Keratinocyte (primary cell): ENCODE data around the gene ANKRD42. TPM values are rescaled to one million over a fixed set of nuclear protein-coding genes. Genes with fewer than 3 reads are reported as not detected.

ENCODE experiments used
- DNase-seq: peaks from one replicate; pipeline ENCODE4 v3.0.0-alpha.2; 2011; ENCODE audit warnings: low read depth, missing footprints, low spot score
- FAIRE-seq: peaks from 2 replicates; lab custom pipeline; 2011; peaks lifted over from hg19 to GRCh38; lab: Jason Lieb, UNC
- H2AFZ ChIP-seq: 2 replicates; pipeline ENCODE4 v1.6.0; 2012; ENCODE audit warnings: low read length, control low read depth, inconsistent platforms; ENCODE audit not compliant: control insufficient read depth
- H3K27ac ChIP-seq: 2 replicates; pipeline ENCODE4 v1.5.1; 2011; ENCODE audit warnings: low read length; ENCODE audit not compliant: control insufficient read depth, insufficient read depth
- H3K27me3 ChIP-seq: 3 replicates; pipeline ENCODE4 v1.6.0; 2011; ENCODE audit warnings: low read length; ENCODE audit not compliant: control insufficient read depth, insufficient read depth; ENCODE audit errors: extremely low read depth
- H3K36me3 ChIP-seq, 2 experiments: 2 replicates in 1 of 2; 3 replicates in 1 of 2; pipeline ENCODE4 v1.5.1; 2011; ENCODE audit warnings: low read length in 2 of 2, mild to moderate bottlenecking in 1 of 2; ENCODE audit not compliant: control insufficient read depth in 2 of 2, insufficient read depth in 2 of 2; ENCODE audit errors: extremely low read depth in 1 of 2
- H3K4me1 ChIP-seq: 3 replicates; pipeline ENCODE4 v1.5.1; 2011; ENCODE audit warnings: low read length; ENCODE audit not compliant: control insufficient read depth, insufficient read depth; ENCODE audit errors: extremely low read depth
- H3K4me2 ChIP-seq: 3 replicates; pipeline ENCODE4 v1.6.0; 2011; ENCODE audit warnings: low read depth, low read length; ENCODE audit not compliant: control insufficient read depth, insufficient read depth; ENCODE audit errors: extremely low read depth
- H3K4me3 ChIP-seq, 3 experiments: fragments of 200-600 bp in 1 of 3; sonication (generic) in 1 of 3; 2 replicates in 2 of 3; 3 replicates in 1 of 3; pipeline ENCODE4 v1.5.1; 2011 to 2016; ENCODE audit warnings: low read length in 3 of 3, mild to moderate bottlenecking in 3 of 3, control low read depth in 2 of 3, inconsistent platforms in 1 of 3, low read depth in 1 of 3, mixed read lengths in 1 of 3, mixed run types in 1 of 3, moderate library complexity in 1 of 3; ENCODE audit not compliant: control insufficient read depth in 2 of 3, insufficient read depth in 2 of 3; ENCODE audit errors: extremely low read depth in 1 of 3
- H3K79me2 ChIP-seq: 2 replicates; pipeline ENCODE4 v1.6.0; 2012; ENCODE audit warnings: low read length; ENCODE audit not compliant: control insufficient read depth, insufficient read depth
- H3K9ac ChIP-seq: 3 replicates; pipeline ENCODE4 v1.6.0; 2011; ENCODE audit warnings: low read length; ENCODE audit not compliant: control insufficient read depth, insufficient read depth; ENCODE audit errors: extremely low read depth
- H3K9me1 ChIP-seq: 3 replicates; pipeline ENCODE4 v1.6.0; 2011; ENCODE audit warnings: low read length; ENCODE audit not compliant: control insufficient read depth, insufficient read depth; ENCODE audit errors: extremely low read depth
- H3K9me3 ChIP-seq: 2 replicates; pipeline ENCODE4 v1.5.1; 2012; ENCODE audit warnings: low read depth, low read length; ENCODE audit not compliant: control insufficient read depth
- H4K20me1 ChIP-seq: 3 replicates; pipeline ENCODE4 v1.6.0; 2011; ENCODE audit warnings: low read length; ENCODE audit not compliant: control insufficient read depth, insufficient read depth; ENCODE audit errors: extremely low read depth
- CTCF ChIP-seq, 3 experiments: IDR thresholded peaks in 1 of 3; conservative IDR thresholded peaks in 1 of 3; optimal IDR thresholded peaks in 1 of 3; 2 replicates in 2 of 3; 3 replicates in 1 of 3; pipeline versions ENCODE3 to v1.5.1; 2011; ENCODE audit warnings: low read length in 3 of 3, mild to moderate bottlenecking in 3 of 3, moderate library complexity in 2 of 3, control low read depth in 1 of 3, inconsistent platforms in 1 of 3; ENCODE audit not compliant: insufficient read depth in 2 of 3; ENCODE audit errors: extremely low read depth in 1 of 3
- EZH2 ChIP-seq: IDR thresholded peaks from one replicate; pipeline ENCODE4 v1.6.1; 2012; ENCODE audit warnings: inconsistent platforms, mild to moderate bottlenecking, low read length, moderate library complexity
- dilution Hi-C: fragments of 300-500 bp; cut with MboI; formaldehyde crosslinking; loops from one replicate; pipeline ENCODE4 v1.7.0; 2020; ENCODE audit warnings: low sequenced_read_pairs; ENCODE audit not compliant: extremely low pct_ligation_motif_present
- polyA plus RNA-seq, 5 experiments: library from polyadenylated mRNA; depleted of rRNA in 3 of 5; stranded (reverse) in 3 of 5; stranded (forward) in 1 of 5; unstranded in 1 of 5; fragments of >200 nt; gene quantifications; 1 replicate in 1 of 5; 2 replicates in 3 of 5; 3 replicates in 1 of 5; pipeline versions ENCODE4 v1.2.1 to v1.2.3, GENCODE V29; 2011 to 2012; ENCODE audit warnings: missing spikeins in 2 of 5, low read depth in 1 of 5, low replicate concordance in 1 of 5

The ANKRD42 gene
- polyA plus RNA-seq, 1 donor (not counting 4 experiments of a cell fraction or from before 2014, with no cell fraction given): 11.0 TPM

GRCh38 chr11:83181815-83182214 is 11.7 kb upstream of the ANKRD42 start:
- Histone ChIP-seq H3K9me1 (no peaks in the 10 kb centered on the region), H4K20me1 (no peaks in the 10 kb centered on the region), H3K9ac (no peak overlapping the region), H3K4me1 (no peaks in the 10 kb centered on the region), H3K27me3 (no peaks in the 10 kb centered on the region), H3K4me2 (no peak overlapping the region), H3K4me3 (no peak overlapping the region), H3K36me3 (peaks cover 8 to 17% of the 10 kb centered on the region in 2 experiments), H3K9me3 (no peaks in the 10 kb centered on the region), H3K79me2 (peaks cover 2% of the 10 kb centered on the region), H2AFZ (no peak overlapping the region), H3K27ac (no peak overlapping the region)
- TF ChIP-seq CTCF (optimal IDR thresholded peaks at IDR 0.05 in 1 of 3, IDR thresholded peaks at IDR 0.05 in 1 of 3, conservative IDR thresholded peaks at IDR 0.05 in 1 of 3; ENCODE audit: extremely low read depth in 1 of 3, insufficient read depth in 2 of 3, low read length in 3 of 3) (no peak), EZH2 (no peak)
- FAIRE-seq: no peak
- dilution Hi-C loops: no loop called here
- no peak for DNase-seq

GRCh38 chr11:83185767-83186166 is 7.7 kb upstream of the ANKRD42 start:
- Histone ChIP-seq H4K20me1 (no peaks in the 10 kb centered on the region), H3K4me3 (no peak overlapping the region), H3K4me1 (no peaks in the 10 kb centered on the region), H3K79me2 (no peaks in the 10 kb centered on the region), H3K4me2 (no peak overlapping the region), H2AFZ (no peak overlapping the region), H3K9me1 (no peaks in the 10 kb centered on the region), H3K36me3 (peaks cover 10 to 21% of the 10 kb centered on the region in 2 experiments), H3K27ac (no peak overlapping the region), H3K9me3 (no peaks in the 10 kb centered on the region), H3K9ac (no peak overlapping the region), H3K27me3 (no peaks in the 10 kb centered on the region)
- FAIRE-seq (no peak), DNase-seq (no peak)
- no peak for TF ChIP-seq EZH2
- TF ChIP-seq CTCF (optimal IDR thresholded peaks at IDR 0.05 in 1 of 3, IDR thresholded peaks at IDR 0.05 in 1 of 3, conservative IDR thresholded peaks at IDR 0.05 in 1 of 3; ENCODE audit: extremely low read depth in 1 of 3, insufficient read depth in 2 of 3, low read length in 3 of 3): no peak
- dilution Hi-C loops: no loop called here
